Mucosa of stomach (tissue), 1 donor: Measurements from ENCODE around the gene HOXB6.

Source experiments
- H3K27me3 ChIP-seq: one replicate; pipeline ENCODE4 v1.7.0; 2013; ENCODE audit warnings: mild to moderate bottlenecking, low read length; ENCODE audit not compliant: control insufficient read depth, insufficient read depth
- H3K36me3 ChIP-seq: one replicate; pipeline ENCODE4 v1.7.0; 2013; ENCODE audit warnings: low read length; ENCODE audit not compliant: control insufficient read depth, insufficient read depth
- H3K4me1 ChIP-seq: one replicate; pipeline ENCODE4 v1.7.0; 2013; ENCODE audit warnings: mild to moderate bottlenecking, low read length; ENCODE audit not compliant: control insufficient read depth, insufficient read depth
- H3K4me3 ChIP-seq: one replicate; pipeline ENCODE4 v1.7.0; 2013; ENCODE audit warnings: low read length
- H3K9ac ChIP-seq: one replicate; pipeline ENCODE4 v1.7.0; 2013; ENCODE audit warnings: mild to moderate bottlenecking, low read length, moderate library complexity
- H3K9me3 ChIP-seq: one replicate; pipeline ENCODE4 v1.7.0; 2013; ENCODE audit warnings: mild to moderate bottlenecking, low read length, moderate library complexity; ENCODE audit not compliant: control insufficient read depth
- donor health status: Pancreatic carcinoma.

Gene HOXB6

GRCh38 chr17:48598736-48599135 is 6.0 kb downstream of the HOXB6 start:
- Histone ChIP-seq H3K9me3 (no peaks in the 10 kb centered on the region), H3K36me3 (no peaks in the 10 kb centered on the region), H3K9ac (no peak overlapping the region), H3K4me1 (peaks cover 12% of the 10 kb centered on the region), H3K4me3 (no peak overlapping the region), H3K27me3 (peaks cover 98% of the 10 kb centered on the region)

GRCh38 chr17:48597778-48598631 is 6.8 kb downstream of the HOXB6 start:
- peak overlapping the region; percentile 43 for H3K9ac ChIP-seq
- peaks cover 12% of the 10 kb centered on the region for H3K4me1 ChIP-seq
- H3K9me3 ChIP-seq: no peaks in the 10 kb centered on the region
- peaks cover 96% of the 10 kb centered on the region for H3K27me3 ChIP-seq
- H3K36me3 ChIP-seq: no peaks in the 10 kb centered on the region
- peak overlapping the region; percentile 31 for H3K4me3 ChIP-seq

GRCh38 chr17:48597528-48597777 is 7.3 kb downstream of the HOXB6 start:
- peaks cover 12% of the 10 kb centered on the region for H3K4me1 ChIP-seq
- H3K9me3 ChIP-seq: no peaks in the 10 kb centered on the region
- H3K27me3 ChIP-seq: peaks cover 96% of the 10 kb centered on the region
- no peak overlapping the region for H3K4me3 ChIP-seq
- no peaks in the 10 kb centered on the region for H3K36me3 ChIP-seq
- peak overlapping the region; percentile 43 for H3K9ac ChIP-seq

- Histone ChIP-seq H3K36me3 (no peaks in the 10 kb centered on the region), H3K4me3 (no peak overlapping the region), H3K9me3 (no peaks in the 10 kb centered on the region), H3K27me3 (peaks cover 96% of the 10 kb centered on the region), H3K9ac (peak overlapping the region; percentile 43), H3K4me1 (peaks cover 12% of the 10 kb centered on the region)
These were observed 7.9 kb downstream of the HOXB6 start for GRCh38 chr17:48596735-48597527.

GRCh38 chr17:48596000-48596734 is 8.6 kb downstream of the HOXB6 start:
- Histone ChIP-seq H3K36me3 (no peaks in the 10 kb centered on the region), H3K4me3 (no peak overlapping the region), H3K9me3 (no peaks in the 10 kb centered on the region), H3K9ac (no peak overlapping the region), H3K4me1 (peaks cover 12% of the 10 kb centered on the region), H3K27me3 (peaks cover 95% of the 10 kb centered on the region)

GRCh38 chr17:48595278-48595999 is 9.3 kb downstream of the HOXB6 start:
- no peaks in the 10 kb centered on the region for H3K9me3 ChIP-seq
- no peak overlapping the region for H3K9ac ChIP-seq
- H3K4me3 ChIP-seq: no peak overlapping the region
- no peaks in the 10 kb centered on the region for H3K36me3 ChIP-seq
- peaks cover 12% of the 10 kb centered on the region for H3K4me1 ChIP-seq
- H3K27me3 ChIP-seq: peaks cover 95% of the 10 kb centered on the region

- H3K9me3 ChIP-seq: no peaks in the 10 kb centered on the region
- H3K9ac ChIP-seq: peak overlapping the region; percentile 23
- H3K4me3 ChIP-seq: no peak overlapping the region
- peaks cover 95% of the 10 kb centered on the region for H3K27me3 ChIP-seq
- no peaks in the 10 kb centered on the region for H3K36me3 ChIP-seq
- H3K4me1 ChIP-seq: peaks cover 12% of the 10 kb centered on the region
These were observed 10.1 kb downstream of the HOXB6 start for GRCh38 chr17:48594538-48595277.

- no peaks in the 10 kb centered on the region for H3K36me3 ChIP-seq
- peaks cover 95% of the 10 kb centered on the region for H3K27me3 ChIP-seq
- no peaks in the 10 kb centered on the region for H3K9me3 ChIP-seq
- peaks cover 12% of the 10 kb centered on the region for H3K4me1 ChIP-seq
- peak overlapping the region; percentile 23 for H3K9ac ChIP-seq
- H3K4me3 ChIP-seq: no peak overlapping the region
These were observed 10.8 kb downstream of the HOXB6 start for GRCh38 chr17:48593840-48594537.

GRCh38 chr17:48593126-48593829 is 11.5 kb downstream of the HOXB6 start, which contains the start of gene HOXB5:
HOXB5 (minus strand) TSS chr17:48593779; CDS start chr17:48593682, 97 bp downstream.
- Histone ChIP-seq H3K36me3 (no peaks in the 10 kb centered on the region), H3K9me3 (no peaks in the 10 kb centered on the region), H3K4me1 (peaks cover 12% of the 10 kb centered on the region), H3K4me3 (no peak within 1 kb of the TSS), H3K9ac (peak within 1 kb of the TSS; percentile 50), H3K27me3 (peaks cover 95% of the 10 kb centered on the region)

GRCh38 chr17:48592577-48592976 is 12.2 kb downstream of the HOXB6 start:
- H3K4me1 ChIP-seq: peaks cover 12% of the 10 kb centered on the region
- no peak overlapping the region for H3K4me3 ChIP-seq
- H3K36me3 ChIP-seq: no peaks in the 10 kb centered on the region
- H3K9ac ChIP-seq: peak overlapping the region; percentile 50
- no peaks in the 10 kb centered on the region for H3K9me3 ChIP-seq
- H3K27me3 ChIP-seq: peaks cover 95% of the 10 kb centered on the region
